Measurements from ENCODE around the gene LIPA.
"Not testable (repeated sequence)": the region's sequence is repeated elsewhere in the genome, so short reads cannot be mapped to it uniquely, and the experiment has no call there.

The LIPA gene

GRCh38 chr10:89207181-89207800 is 44.3 kb downstream of the LIPA start, which contains the start of gene CH25H:
CH25H (minus strand) TSS chr10:89207317; CDS start chr10:89207292, 25 bp downstream.
- DNase-seq = peak; percentile 77

GRCh38 chr10:89206402-89207180 is 45.0 kb downstream of the LIPA start:
- DNase-seq = peak; percentile 81

GRCh38 chr10:89204621-89205185 is 46.9 kb downstream of the LIPA start:
- no peak for DNase-seq

GRCh38 chr10:89203237-89203636 is 48.3 kb downstream of the LIPA start:
- no peak for DNase-seq

GRCh38 chr10:89202033-89202425 is 49.5 kb downstream of the LIPA start:
- no peak for DNase-seq

GRCh38 chr10:89201345-89202032 is 50.1 kb downstream of the LIPA start:
- no peak for DNase-seq

- no peak for DNase-seq
Measured at GRCh38 chr10:89197473-89197872, 54.1 kb downstream of the LIPA start.

- DNase-seq = not testable (repeated sequence)
Measured at GRCh38 chr10:89191301-89191700, 60.3 kb downstream of the LIPA start.

- DNase-seq = no peak
Measured at GRCh38 chr10:89189211-89189734, 62.3 kb downstream of the LIPA start.

- DNase-seq = no peak
Measured at GRCh38 chr10:89185658-89186057, 65.9 kb downstream of the LIPA start.

GRCh38 chr10:89184638-89185037 is 66.9 kb downstream of the LIPA start:
- DNase-seq = no peak

GRCh38 chr10:89183571-89183970 is 68.0 kb downstream of the LIPA start:
- no peak for DNase-seq

GRCh38 chr10:89182894-89183293 is 68.7 kb downstream of the LIPA start:
- no peak for DNase-seq

GRCh38 chr10:89175816-89176215 is 75.8 kb downstream of the LIPA start:
- no peak for DNase-seq

GRCh38 chr10:89173075-89173474 is 78.5 kb downstream of the LIPA start:
- no peak for DNase-seq

GRCh38 chr10:89171996-89172395 is 79.6 kb downstream of the LIPA start:
- no peak for DNase-seq

- DNase-seq = no peak
Measured at GRCh38 chr10:89171263-89171872, 80.2 kb downstream of the LIPA start.

GRCh38 chr10:89168354-89168900 is 83.1 kb downstream of the LIPA start:
- DNase-seq = not testable (repeated sequence)

- DNase-seq = no peak
Measured at GRCh38 chr10:89167915-89168314, 83.7 kb downstream of the LIPA start.

- DNase-seq = no peak
Measured at GRCh38 chr10:89165923-89166322, 85.7 kb downstream of the LIPA start.

GRCh38 chr10:89164920-89165319 is 86.7 kb downstream of the LIPA start:
- DNase-seq = no peak

GRCh38 chr10:89164080-89164479 is 87.5 kb downstream of the LIPA start:
- no peak for DNase-seq
